Activated T-helper 1 cell treated with anti-CD3 and anti-CD28 coated beads, Interleukin-2, amount 50 U/mL, for 16 hours (primary cell): ENCODE data around the gene GTF3C1.

ENCODE experiments used
- DNase-seq, 2 donors: peaks; one replicate each; pipeline ENCODE4 v3.0.0-alpha.2; 2020; ENCODE audit warnings: low read depth in 1 of 2, low spot score in 1 of 2

The GTF3C1 gene

GRCh38 chr16:27522173-27522707 is 27.5 kb downstream of the GTF3C1 start:
- no peak for DNase-seq

- DNase-seq: no peak
Measured at GRCh38 chr16:27520982-27521673, 28.6 kb downstream of the GTF3C1 start.

- no peak for DNase-seq
Measured at GRCh38 chr16:27518226-27518625, 31.5 kb downstream of the GTF3C1 start.

- DNase-seq: no peak
Measured at GRCh38 chr16:27517664-27518063, 32.0 kb downstream of the GTF3C1 start.

GRCh38 chr16:27516365-27516764 is 33.3 kb downstream of the GTF3C1 start:
- no peak for DNase-seq

GRCh38 chr16:27515874-27516353 is 33.8 kb downstream of the GTF3C1 start:
- no peak for DNase-seq

- DNase-seq: no peak
Measured at GRCh38 chr16:27514806-27515205, 34.9 kb downstream of the GTF3C1 start.

- no peak for DNase-seq
Measured at GRCh38 chr16:27511657-27512448, 37.9 kb downstream of the GTF3C1 start.

- DNase-seq: no peak
Measured at GRCh38 chr16:27508476-27508875, 41.2 kb downstream of the GTF3C1 start.

- DNase-seq: no peak
Measured at GRCh38 chr16:27506771-27507170, 42.9 kb downstream of the GTF3C1 start.

GRCh38 chr16:27505297-27506236 is 44.1 kb downstream of the GTF3C1 start:
- DNase-seq: no peak

GRCh38 chr16:27503662-27504061 is 46.1 kb downstream of the GTF3C1 start:
- no peak for DNase-seq

- no peak for DNase-seq
Measured at GRCh38 chr16:27500801-27501200, 48.9 kb downstream of the GTF3C1 start.

GRCh38 chr16:27499659-27500055 is 50.1 kb downstream of the GTF3C1 start:
- DNase-seq: no peak

GRCh38 chr16:27498916-27499658 is 50.6 kb downstream of the GTF3C1 start:
- no peak for DNase-seq

GRCh38 chr16:27498031-27498825 is 51.5 kb downstream of the GTF3C1 start:
- DNase-seq: no peak

- DNase-seq: no peak
Measured at GRCh38 chr16:27495191-27495590, 54.5 kb downstream of the GTF3C1 start.

GRCh38 chr16:27492588-27492979 is 57.1 kb downstream of the GTF3C1 start:
- DNase-seq: no peak

- DNase-seq: no peak
Measured at GRCh38 chr16:27491894-27492587, 57.7 kb downstream of the GTF3C1 start.
